Measurements from ENCODE around the gene HOMER2. TPM values are rescaled to one million over a fixed set of nuclear protein-coding genes. Genes with fewer than 3 reads are reported as not detected.
"Not testable (repeated sequence)": the region's sequence is repeated elsewhere in the genome, so short reads cannot be mapped to it uniquely, and the experiment has no call there.

HOMER2 gene
- total RNA-seq, 1 donor from 2014 or later, result 8.5 TPM

- no peak for DNase-seq (ENCODE audit: extremely low read depth, low read depth, low spot score)
Observed at GRCh38 chr15:82839136-82839535, 113.4 kb downstream of the HOMER2 start.

GRCh38 chr15:82838096-82838735, 114.3 kb downstream of the HOMER2 start:
- DNase-seq (ENCODE audit: extremely low read depth, low read depth, low spot score), result no peak

GRCh38 chr15:82835391-82835917, 117.1 kb downstream of the HOMER2 start:
- DNase-seq (ENCODE audit: extremely low read depth, low read depth, low spot score), result no peak

GRCh38 chr15:82833362-82833682, 119.2 kb downstream of the HOMER2 start:
- no peak for DNase-seq (ENCODE audit: extremely low read depth, low read depth, low spot score)

GRCh38 chr15:82832601-82833361, 119.7 kb downstream of the HOMER2 start:
- no peak for DNase-seq (ENCODE audit: extremely low read depth, low read depth, low spot score)

GRCh38 chr15:82831894-82832600, 120.5 kb downstream of the HOMER2 start:
- no peak for DNase-seq (ENCODE audit: extremely low read depth, low read depth, low spot score)

- DNase-seq (ENCODE audit: extremely low read depth, low read depth, low spot score), result no peak
Observed at GRCh38 chr15:82830427-82831173, 121.9 kb downstream of the HOMER2 start.

- DNase-seq (ENCODE audit: extremely low read depth, low read depth, low spot score), result no peak
Observed at GRCh38 chr15:82829234-82829633, 123.3 kb downstream of the HOMER2 start.

GRCh38 chr15:82828075-82828474, 124.4 kb downstream of the HOMER2 start:
- no peak for DNase-seq (ENCODE audit: extremely low read depth, low read depth, low spot score)

GRCh38 chr15:82823049-82823448, 129.5 kb downstream of the HOMER2 start:
- no peak for DNase-seq (ENCODE audit: extremely low read depth, low read depth, low spot score)

GRCh38 chr15:82821851-82822250, 130.7 kb downstream of the HOMER2 start:
- not testable (repeated sequence) for DNase-seq (ENCODE audit: extremely low read depth, low read depth, low spot score)

- not testable (repeated sequence) for DNase-seq (ENCODE audit: extremely low read depth, low read depth, low spot score)
Observed at GRCh38 chr15:82821396-82821795, 131.1 kb downstream of the HOMER2 start.

- no peak for DNase-seq (ENCODE audit: extremely low read depth, low read depth, low spot score)
Observed at GRCh38 chr15:82820128-82820527, 132.4 kb downstream of the HOMER2 start.

- no peak for DNase-seq (ENCODE audit: extremely low read depth, low read depth, low spot score)
Observed at GRCh38 chr15:82812994-82813393, 139.5 kb downstream of the HOMER2 start.

- no peak for DNase-seq (ENCODE audit: extremely low read depth, low read depth, low spot score)
Observed at GRCh38 chr15:82810890-82811426, 141.6 kb downstream of the HOMER2 start.

GRCh38 chr15:82810061-82810889, 142.2 kb downstream of the HOMER2 start:
- DNase-seq (ENCODE audit: extremely low read depth, low read depth, low spot score), result no peak

- DNase-seq (ENCODE audit: extremely low read depth, low read depth, low spot score), result peak; percentile 78
Observed at GRCh38 chr15:82809308-82810060, 143.0 kb downstream of the HOMER2 start, which contains the start of gene WHAMM. WHAMM (plus strand) TSS chr15:82809628; CDS start chr15:82809727, 99 bp downstream.

- DNase-seq (ENCODE audit: extremely low read depth, low read depth, low spot score), result no peak
Observed at GRCh38 chr15:82808634-82809041, 143.9 kb downstream of the HOMER2 start.

Measured in glomerular endothelial cell (primary cell).